ENCODE data around the gene SAMD9L.

The SAMD9L gene

GRCh38 chr7:93148144-93148543, at the start of gene SAMD9L:
Gene SAMD9L (minus strand): TSS chr7:93148385. CDS start chr7:93135971, 12,414 bp downstream.
- FAIRE-seq (no peak), DNase-seq (ENCODE audit: low spot score) (peak; percentile 37)

- no peak for FAIRE-seq
- DNase-seq (ENCODE audit: low spot score), result no peak
Measured at GRCh38 chr7:93196336-93196735, 48.2 kb upstream of the SAMD9L start.

GRCh38 chr7:93194386-93194785, 46.2 kb upstream of the SAMD9L start:
- FAIRE-seq (no peak), DNase-seq (ENCODE audit: low spot score) (no peak)

GRCh38 chr7:93188870-93189634, 40.9 kb upstream of the SAMD9L start:
- FAIRE-seq (no peak), DNase-seq (ENCODE audit: low spot score) (no peak)

DNA sequence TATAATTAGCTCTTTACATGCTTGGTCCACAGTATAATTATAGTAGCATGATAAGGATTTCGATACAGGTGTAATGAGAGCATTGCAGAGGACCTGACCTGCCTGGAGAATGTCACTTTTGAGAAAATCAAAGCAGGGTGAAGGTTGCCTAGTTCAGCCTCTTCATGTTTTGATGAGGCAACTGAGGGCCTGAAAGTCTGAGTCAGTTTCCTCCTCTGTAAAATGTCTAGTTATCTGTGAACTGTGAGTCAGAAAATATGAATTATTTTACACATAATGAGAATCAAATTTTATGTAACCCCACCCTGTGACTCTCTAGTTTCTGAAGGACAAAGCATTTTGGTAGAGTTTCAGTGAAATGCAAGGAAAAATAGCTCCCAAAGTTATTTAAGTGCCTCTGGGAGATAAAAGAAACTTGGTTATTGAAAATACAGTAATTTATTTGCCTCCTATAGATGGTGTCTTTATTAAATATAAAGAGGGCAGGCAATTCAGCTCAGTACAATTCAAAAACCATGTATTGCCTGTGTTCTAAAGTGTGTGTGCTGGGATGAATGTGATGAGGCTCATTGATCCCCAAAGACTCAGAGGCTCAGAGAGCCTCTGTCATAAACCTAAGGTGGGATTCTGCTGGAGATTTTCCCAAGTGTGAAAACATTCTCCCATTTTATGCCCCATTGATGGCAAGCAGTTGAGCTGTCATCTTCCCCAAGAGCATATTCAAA, 37.3 kb upstream of the SAMD9L start:
- no peak for FAIRE-seq
- no peak for DNase-seq (ENCODE audit: low spot score)

GRCh38 chr7:93179173-93179572, 31.0 kb upstream of the SAMD9L start:
- FAIRE-seq, result peak; percentile 20
- DNase-seq (ENCODE audit: low spot score), result no peak

- peak; percentile 18 for DNase-seq (ENCODE audit: low spot score)
- no peak for FAIRE-seq
Measured at GRCh38 chr7:93178213-93178612, 30.0 kb upstream of the SAMD9L start.

DNA sequence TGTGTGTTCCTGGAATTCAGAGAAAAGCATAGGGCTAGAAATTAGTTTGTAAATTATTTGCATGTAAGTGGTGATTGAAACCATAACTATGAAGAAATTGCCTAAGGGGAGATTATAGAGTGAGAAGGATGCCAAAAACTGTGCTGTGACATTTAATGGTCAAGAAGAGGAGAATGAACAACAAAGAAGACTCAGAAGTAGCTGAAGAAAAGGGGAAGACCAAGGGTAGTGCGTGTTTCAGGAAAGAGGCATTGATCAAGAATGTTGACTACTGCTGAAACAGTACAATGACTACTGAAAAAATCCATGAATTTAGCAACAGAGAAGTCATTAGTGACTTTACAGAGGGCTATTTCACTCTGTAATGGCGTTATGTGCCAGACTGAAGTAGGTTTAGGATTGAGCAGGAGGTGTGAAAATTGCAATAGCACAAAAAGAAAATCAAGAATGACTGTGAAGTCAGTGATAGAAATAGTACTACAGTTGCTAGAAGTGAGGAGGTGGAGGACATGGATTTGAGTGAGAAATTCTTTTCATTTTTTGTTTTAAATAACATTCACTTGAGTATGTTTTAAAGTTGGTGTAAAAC, 28.9 kb upstream of the SAMD9L start:
- FAIRE-seq (no peak), DNase-seq (ENCODE audit: low spot score) (no peak)

DNA sequence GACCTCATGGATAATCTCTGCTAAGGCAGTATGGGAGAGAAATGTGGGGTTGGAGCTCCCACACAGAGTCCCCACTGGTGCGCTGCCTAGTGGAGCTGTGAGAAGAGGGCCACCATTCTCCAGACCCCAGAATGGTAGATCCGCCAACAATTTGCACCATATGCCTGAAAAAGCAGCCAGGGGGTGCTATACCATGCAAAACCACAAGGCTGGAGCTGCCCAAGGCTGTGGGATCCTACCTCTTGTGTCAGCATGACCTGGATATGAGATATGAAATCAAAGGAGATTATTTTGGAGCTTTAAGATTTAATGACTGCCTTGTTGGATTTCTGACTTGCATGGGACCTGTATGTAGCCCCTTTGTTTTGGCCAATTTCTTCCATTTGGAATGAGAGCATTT, 27.0 kb upstream of the SAMD9L start:
- DNase-seq (ENCODE audit: low spot score) (no peak), FAIRE-seq (no peak)

DNA sequence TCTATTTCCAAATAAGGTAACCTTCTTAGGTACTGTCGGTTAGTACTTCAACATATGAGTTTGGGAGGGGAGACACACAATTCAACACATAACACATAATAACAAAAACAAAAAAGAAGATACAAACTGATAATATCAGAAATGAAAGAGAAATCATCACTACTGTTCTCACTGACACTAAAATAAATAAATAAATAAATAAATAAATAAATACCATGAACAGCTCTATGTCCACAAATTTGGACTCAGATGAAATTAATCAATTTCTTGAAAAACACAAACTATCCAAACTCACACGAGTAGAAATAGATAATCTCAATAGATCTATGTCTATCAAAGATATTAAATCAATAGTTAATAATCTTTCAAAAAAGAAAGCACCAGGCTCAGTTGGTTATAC, 24.5 kb upstream of the SAMD9L start:
- no peak for FAIRE-seq
- no peak for DNase-seq (ENCODE audit: low spot score)

DNA sequence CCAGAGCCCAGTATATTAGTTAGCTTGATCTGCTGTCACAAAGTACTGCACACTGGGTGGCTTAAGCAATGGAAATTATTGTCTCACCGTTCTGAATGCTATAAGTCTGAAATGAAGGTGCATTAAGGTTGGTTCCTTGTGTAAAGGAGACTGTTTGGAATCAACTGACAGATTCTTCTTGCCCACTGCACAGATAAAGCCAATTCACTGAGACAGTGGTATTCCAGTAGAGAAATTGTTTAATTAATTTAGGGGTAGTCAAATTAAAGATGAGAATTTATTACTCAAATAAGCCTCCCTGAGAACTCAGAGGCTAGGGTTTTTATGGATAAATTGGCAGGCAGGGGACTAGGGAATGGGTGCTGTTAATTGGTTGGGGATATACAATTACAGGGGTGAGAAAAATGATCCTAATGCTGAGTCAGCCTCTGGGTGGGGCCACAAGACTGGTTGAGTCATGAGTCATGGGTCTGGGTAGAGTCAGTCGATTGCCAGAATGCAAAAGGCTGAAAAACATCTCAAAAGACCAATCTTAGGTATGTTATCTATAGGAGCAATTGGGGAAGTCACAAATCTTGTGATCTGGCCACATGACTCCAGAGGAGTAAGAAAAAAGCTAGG, 23.5 kb upstream of the SAMD9L start:
- FAIRE-seq (no peak), DNase-seq (ENCODE audit: low spot score) (no peak)

GRCh38 chr7:93165447-93165846, 17.3 kb upstream of the SAMD9L start:
- FAIRE-seq (no peak), DNase-seq (ENCODE audit: low spot score) (no peak)

GRCh38 chr7:93164766-93165165, 16.6 kb upstream of the SAMD9L start:
- DNase-seq (ENCODE audit: low spot score), result no peak

GRCh38 chr7:93161181-93161762, 13.1 kb upstream of the SAMD9L start:
- FAIRE-seq (peak; percentile 59), DNase-seq (ENCODE audit: low spot score) (no peak)

More at GRCh38 chr7:93164766-93165165, 16.6 kb upstream of the SAMD9L start:
- no peak for FAIRE-seq

DNA sequence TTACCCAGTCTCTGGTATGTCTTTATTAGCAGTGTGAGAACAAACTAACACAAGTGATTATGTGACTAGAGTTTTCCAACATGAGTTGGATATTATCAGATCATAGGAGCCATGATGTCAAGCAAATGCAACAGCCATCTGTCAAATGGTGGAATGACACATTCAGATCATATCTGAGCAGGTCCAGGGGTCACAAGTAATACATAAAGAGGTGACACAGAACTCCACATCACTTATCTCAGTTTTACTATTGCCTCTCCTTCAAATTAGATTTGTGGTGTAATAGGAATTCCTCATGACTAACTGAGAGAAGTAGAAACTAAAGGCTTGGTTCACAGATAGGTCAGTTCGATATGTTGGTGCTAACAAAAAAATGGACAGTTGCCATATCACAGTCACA, 12.2 kb upstream of the SAMD9L start:
- DNase-seq (ENCODE audit: low spot score) (no peak), FAIRE-seq (no peak)

- DNase-seq (ENCODE audit: low spot score) (no peak), FAIRE-seq (peak; percentile 5)
Measured at GRCh38 chr7:93159490-93159889, 11.3 kb upstream of the SAMD9L start.

- DNase-seq (ENCODE audit: low spot score), result peak; percentile 56
- no peak for FAIRE-seq
Measured at GRCh38 chr7:93156884-93157283, 8.7 kb upstream of the SAMD9L start.

DNA sequence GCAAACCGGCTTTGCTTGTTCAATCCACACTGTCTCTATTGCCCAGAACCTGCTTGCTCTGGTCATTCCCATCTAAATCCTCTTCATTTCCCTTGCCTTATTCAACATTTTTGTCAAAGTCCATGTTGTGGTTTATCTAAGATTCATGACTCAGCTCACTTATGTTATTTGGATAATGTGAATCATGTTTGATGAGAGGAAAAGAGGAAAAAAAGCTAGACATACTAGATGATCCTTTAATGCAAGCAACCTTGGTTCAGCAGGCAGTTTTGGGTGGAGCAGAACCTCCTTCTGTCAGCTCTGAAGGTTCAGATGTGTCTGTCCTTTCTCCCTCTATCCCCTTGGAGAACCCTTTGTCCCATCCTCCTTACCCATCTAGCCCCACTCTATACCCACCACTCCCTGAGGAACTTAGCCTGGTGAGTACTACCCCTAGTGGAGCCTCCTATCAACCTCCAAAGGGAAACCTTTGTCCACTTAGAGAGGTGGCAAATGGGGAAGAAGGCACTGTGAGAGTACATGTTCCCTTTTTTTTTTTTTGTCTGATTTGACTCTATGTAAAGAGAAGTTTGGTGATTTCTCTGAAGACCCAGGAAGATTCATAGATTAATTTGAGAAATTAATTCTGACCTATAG, 2.1 kb upstream of the SAMD9L start:
- no peak for DNase-seq (ENCODE audit: low spot score)
- FAIRE-seq, result no peak

- no peak for FAIRE-seq
Measured at GRCh38 chr7:93148727-93149126, 542 bp upstream of the SAMD9L start.

GRCh38 chr7:93147363-93147762, 822 bp downstream of the SAMD9L start:
- FAIRE-seq (no peak), DNase-seq (ENCODE audit: low spot score) (peak; percentile 77)

More at GRCh38 chr7:93148727-93149126, 542 bp upstream of the SAMD9L start:
- DNase-seq (ENCODE audit: low spot score), result no peak
